ENCODE data around the gene HES6. TPM values are rescaled to one million over a fixed set of nuclear protein-coding genes. Genes with fewer than 3 reads are reported as not detected.

The HES6 gene
- total RNA-seq, result 6.5 TPM

DNA sequence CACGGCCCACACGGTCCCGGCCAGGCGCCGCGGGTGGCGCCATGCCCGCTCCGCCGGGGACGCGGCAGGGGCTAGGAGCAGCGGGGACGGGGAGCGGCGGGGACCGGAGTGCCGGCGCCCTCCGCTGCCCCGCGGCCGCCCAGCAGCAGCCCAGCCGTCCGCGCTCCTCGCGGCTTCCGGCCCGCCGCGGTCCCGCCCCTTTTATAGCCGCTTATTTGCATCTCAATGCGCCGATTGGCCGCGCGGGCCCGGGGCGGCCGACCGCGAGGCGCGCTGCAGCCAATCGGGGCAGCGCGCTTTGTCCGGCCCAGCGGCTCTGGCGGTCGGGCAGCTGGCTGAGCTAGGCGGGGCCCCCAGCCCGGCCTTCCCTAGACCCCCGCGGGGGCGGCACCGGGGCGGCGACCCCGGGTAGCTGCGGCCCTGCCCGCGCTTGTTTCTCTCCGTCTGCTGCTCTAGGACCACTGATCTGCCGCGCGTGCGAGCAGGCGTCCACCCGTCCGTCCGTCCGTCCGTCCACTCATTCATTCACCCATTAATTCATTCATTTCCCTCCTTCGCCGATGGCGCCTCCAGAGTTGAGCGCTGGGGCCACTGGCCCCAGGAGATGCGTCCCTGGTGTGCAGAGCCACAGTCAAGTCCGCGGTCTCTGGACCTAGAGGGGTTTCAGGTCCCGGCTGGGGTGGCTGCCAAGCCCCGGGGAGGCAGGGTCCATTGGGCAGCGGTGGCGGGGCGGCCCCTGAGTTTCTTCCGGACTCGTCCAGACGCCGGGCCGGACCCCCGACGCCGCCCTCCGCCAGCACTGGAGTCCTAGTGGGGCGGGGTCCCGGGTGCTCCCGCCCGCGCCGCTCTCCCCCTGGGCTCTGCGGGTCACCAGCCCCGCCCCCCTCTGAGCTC, at the start of gene HES6:
HES6 (minus strand) TSS at position 176 of the 894 bp plus-strand sequence; CDS start at position 43, 133 bp downstream.

DNA sequence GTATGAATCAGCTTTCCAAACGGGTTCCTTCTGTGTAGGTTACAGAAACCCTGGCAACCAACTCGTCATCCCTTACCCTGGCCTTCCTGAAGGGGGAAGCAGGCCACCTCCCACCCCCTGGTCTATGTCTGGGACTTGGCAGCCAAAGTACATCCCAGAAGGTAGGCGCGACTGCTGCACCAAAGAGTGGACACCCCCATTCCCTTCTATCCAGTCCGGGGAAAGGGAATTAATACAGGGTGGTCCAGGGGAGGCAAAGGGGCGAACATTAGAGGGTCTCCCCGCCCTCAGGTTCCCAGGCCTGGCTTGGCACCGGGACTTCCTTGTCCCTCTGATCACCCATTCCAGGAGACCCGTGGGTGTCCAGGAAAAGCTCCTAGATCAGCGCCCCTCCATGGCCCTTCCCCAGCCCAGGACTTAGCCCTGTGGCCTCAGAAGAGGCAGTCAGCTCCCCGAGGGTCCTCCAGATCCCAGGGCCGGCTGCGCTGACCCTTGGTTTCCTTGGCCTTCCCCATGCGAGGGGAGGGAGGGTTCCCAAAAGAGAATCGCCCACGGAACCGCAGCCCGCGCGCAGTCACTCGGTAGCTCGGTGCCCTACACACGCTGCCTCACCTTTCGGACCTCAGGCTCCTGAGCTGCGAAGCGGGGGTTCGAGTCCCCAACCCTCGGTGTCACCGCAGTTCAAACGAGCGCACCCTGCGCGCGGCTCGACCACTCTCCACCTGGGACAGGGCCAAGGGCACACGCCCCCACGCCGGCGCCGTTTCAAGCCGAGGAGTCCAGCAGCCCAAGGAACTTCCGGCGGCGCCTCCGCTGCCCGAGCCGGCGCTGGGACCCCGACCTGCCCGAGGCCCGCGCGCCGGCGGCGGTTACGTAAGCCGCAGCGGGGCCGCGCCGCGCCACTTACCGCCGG, 48.2 kb upstream of the HES6 start, which contains the start of gene PER2:
PER2 (minus strand) TSS at position 874 of the 913 bp plus-strand sequence. CDS start 10,674 bp downstream, outside the sequence.

DNA sequence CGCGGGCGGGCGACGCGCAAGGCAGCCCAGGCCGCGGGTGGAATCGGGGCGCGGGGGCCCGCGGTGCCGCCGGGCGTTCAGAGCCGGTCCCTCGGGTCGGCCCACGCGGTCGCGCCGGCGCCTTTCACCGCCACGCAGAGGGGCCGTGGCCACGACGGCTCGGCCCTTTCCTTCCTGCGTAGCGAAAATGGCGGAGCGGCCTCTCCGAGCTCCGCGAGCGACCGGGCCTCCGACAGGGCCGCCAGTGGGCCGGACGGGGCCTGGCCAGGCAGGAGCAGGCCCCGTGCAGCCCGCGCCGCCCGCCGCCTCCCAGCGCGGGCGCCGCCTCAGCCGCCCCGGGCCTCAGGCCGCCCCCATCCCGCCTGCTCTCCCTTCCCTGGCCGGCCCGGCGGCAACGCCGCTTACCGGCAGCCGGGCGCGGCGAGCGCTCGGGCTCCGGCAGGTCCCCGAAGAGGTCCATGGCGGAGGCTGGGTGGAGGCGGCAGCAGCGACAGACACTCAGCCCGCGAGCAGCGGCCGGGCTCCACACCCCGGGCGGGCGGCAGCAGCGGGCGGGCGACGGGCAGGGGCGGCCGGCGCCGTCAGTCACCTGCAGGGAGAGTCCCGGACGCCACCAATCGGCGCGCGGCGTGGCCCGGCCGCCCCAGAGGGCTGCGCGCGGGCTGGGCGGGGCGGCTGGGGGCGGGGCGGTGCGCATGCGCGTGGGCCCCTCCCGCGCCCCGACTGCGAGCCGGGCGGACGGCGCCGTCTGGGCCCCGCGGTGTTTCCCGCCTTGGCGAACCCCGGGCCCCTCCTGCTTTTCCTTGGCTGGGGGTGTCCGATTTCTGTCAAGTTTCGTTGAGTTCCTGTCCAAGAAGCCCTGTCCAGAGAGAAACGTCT, 36.5 kb downstream of the HES6 start, which contains the start of gene ILKAP:
ILKAP (minus strand) TSS at position 602 of the 879 bp plus-strand sequence; CDS start at position 460, 142 bp downstream.

Other genes starting within 250 kb of the HES6 start
- gene SCLY, start 179.0 kb downstream of the HES6 start, total RNA-seq, result 20.1 TPM
- 3.8 TPM for gene ESPNL, start 139.7 kb downstream of the HES6 start, total RNA-seq
- gene KLHL30, start 101.4 kb downstream of the HES6 start, total RNA-seq, result 8.3 TPM
- gene ERFE, start 81.1 kb downstream of the HES6 start, total RNA-seq, result 5.1 TPM
- gene ILKAP, start 36.3 kb downstream of the HES6 start, total RNA-seq, result 42.4 TPM
- 13.2 TPM for gene PER2, start 48.6 kb upstream of the HES6 start, total RNA-seq
- gene TRAF3IP1, start 80.5 kb upstream of the HES6 start, total RNA-seq, result 18.3 TPM
- 43.3 TPM for gene ASB1, start 186.9 kb upstream of the HES6 start, total RNA-seq